CD4-positive, alpha-beta T cell treated with Interleukin-17A for 4 hours (primary cell): ENCODE results near the gene MMP2.

ENCODE experiments used
- DNase-seq: peaks from one replicate; pipeline ENCODE4 v3.0.0-alpha.2; 2020; ENCODE audit warnings: mixed read lengths

Gene MMP2

DNA sequence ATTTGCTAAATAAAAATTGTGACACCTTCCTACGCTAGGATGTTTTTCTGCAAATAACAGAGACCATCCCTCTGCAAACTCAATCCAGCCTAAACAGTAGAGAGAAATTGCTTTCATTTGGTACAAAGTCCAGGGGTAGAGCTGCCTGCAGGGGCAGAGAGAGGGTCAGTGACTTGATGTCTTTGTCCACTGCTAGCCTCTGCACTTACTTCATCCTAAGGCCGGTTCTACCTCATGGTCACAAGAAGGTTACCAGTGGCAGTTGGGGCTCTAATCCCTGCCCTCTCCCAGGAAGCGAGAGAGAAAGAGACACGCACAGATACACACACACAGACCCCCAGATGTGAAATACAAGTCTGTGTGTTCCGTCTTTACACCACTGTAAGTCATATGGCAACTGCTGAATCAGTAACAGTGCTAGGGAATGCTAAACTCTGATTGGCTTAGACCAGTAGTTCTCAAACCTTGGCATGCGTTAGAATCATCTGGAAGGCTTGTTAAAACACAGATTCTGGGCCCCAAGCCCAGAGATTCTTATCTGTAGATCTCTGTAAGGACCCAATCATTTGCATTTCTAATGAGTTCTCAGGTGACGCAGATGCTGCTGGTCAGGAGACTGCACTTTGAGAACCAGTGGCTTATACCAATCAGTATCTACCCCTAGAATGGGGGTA is 16.8 kb downstream of the MMP2 start:
- DNase-seq, result no peak

GRCh38 chr16:55496509-55497145 is 17.6 kb downstream of the MMP2 start:
- no peak for DNase-seq

DNA sequence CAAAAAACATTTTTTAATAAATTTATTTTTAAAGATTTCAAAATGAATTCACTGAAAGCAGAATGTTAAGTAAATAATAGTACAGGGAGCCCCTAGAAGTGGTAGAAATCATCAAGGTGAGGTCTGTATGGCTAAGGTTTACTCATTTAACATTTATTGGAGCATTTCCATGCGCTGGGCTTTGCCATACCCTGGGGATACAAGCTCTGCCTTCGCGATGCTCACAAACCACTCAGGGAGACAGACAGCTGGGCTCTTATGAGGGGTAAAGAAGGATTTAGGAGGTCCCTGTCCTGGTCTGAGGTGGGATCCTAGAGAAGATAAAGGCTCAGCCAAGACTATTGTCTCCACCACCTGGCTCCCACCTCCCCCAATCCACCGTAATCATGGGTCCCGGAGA is 18.6 kb downstream of the MMP2 start:
- no peak for DNase-seq

DNA sequence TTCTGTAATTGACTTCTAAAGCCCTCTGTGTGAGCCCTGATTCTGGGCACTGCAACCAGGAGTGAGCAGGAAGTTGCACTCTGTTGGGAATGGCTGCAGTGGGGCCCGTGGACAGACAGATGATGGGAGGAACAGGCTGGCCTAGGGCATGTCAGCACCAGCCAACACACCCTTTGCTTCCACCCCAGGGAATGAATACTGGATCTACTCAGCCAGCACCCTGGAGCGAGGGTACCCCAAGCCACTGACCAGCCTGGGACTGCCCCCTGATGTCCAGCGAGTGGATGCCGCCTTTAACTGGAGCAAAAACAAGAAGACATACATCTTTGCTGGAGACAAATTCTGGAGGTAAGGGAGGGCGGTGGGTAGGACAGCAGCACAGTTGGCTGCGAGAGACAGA is 19.1 kb downstream of the MMP2 start:
- no peak for DNase-seq

GRCh38 chr16:55499281-55499680 is 20.3 kb downstream of the MMP2 start:
- no peak for DNase-seq

- DNase-seq, result no peak
Measured at GRCh38 chr16:55499951-55500529, 21.0 kb downstream of the MMP2 start.

- DNase-seq, result no peak
Measured at GRCh38 chr16:55500530-55501011, 21.6 kb downstream of the MMP2 start.

DNA sequence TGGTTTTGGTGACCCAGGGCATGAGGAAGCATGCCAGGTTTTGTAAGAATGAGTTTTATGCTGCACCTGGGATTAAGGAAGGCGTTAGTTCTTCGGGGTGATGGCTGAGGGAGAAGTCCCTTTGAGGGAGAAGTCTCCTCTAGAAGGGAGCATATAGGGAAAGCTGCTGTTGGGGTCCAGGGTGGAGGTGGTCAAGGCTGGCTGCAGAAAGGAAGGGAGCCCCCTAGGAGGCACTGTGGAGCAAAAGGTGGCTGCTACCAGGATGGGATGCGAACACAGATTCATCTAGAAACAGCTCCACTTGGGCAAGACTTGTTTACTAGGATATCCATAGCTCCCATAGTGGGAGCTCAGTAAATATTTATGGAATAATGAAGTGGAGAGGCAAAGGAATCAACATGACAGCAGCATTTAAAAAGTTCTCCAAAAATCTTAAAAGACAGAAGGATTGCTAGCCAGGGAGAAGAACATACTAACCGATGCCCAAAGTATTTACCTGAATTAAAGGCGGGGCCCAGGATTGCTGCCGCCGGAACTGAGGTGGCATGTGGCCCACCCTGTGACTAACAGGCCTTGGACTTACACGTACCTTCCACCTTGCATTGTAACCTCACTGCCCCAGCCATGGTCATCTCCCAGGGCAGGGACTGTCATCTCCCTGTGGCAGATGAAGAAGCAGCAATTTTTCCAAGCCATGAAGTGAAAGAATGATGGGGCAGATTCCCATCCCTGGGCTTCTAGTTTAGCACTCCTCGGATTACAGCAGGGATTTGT is 22.7 kb downstream of the MMP2 start:
- no peak for DNase-seq

- no peak for DNase-seq
Measured at GRCh38 chr16:55502801-55503366, 23.9 kb downstream of the MMP2 start.

- DNase-seq, result no peak
Measured at GRCh38 chr16:55503726-55504550, 24.9 kb downstream of the MMP2 start.

- DNase-seq, result no peak
Measured at GRCh38 chr16:55505333-55506015, 26.5 kb downstream of the MMP2 start.

DNA sequence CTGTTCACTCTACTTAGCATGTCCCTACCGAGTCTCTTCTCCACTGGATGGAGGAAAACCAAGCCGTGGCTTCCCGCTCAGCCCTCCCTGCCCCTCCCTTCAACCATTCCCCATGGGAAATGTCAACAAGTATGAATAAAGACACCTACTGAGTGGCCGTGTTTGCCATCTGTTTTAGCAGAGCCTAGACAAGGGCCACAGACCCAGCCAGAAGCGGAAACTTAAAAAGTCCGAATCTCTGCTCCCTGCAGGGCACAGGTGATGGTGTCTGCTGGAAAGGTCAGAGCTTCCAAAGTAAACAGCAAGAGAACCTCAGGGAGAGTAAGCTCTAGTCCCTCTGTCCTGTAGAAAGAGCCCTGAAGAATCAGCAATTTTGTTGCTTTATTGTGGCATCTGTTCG is 27.1 kb downstream of the MMP2 start:
- DNase-seq, result no peak

DNA sequence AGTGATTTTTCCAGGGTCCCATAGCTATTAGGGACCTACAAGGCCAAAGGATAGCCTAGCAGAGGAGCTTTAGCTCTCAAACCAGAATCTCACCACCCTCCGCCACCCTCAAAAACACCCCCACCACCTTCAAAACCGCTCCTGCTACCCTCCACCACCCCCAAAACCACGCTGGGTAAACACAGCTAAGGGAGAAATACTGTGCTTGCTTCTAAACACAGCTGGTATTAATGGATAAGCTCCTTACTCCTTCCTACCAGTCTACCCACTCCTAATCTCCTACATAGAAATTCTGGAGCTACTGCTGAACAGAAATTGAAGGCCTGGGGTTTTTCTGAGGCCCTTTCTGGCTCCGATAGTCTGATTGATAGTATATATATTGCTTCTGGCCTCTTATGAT is 27.7 kb downstream of the MMP2 start:
- no peak for DNase-seq

- no peak for DNase-seq
Measured at GRCh38 chr16:55508271-55508921, 29.4 kb downstream of the MMP2 start.

DNA sequence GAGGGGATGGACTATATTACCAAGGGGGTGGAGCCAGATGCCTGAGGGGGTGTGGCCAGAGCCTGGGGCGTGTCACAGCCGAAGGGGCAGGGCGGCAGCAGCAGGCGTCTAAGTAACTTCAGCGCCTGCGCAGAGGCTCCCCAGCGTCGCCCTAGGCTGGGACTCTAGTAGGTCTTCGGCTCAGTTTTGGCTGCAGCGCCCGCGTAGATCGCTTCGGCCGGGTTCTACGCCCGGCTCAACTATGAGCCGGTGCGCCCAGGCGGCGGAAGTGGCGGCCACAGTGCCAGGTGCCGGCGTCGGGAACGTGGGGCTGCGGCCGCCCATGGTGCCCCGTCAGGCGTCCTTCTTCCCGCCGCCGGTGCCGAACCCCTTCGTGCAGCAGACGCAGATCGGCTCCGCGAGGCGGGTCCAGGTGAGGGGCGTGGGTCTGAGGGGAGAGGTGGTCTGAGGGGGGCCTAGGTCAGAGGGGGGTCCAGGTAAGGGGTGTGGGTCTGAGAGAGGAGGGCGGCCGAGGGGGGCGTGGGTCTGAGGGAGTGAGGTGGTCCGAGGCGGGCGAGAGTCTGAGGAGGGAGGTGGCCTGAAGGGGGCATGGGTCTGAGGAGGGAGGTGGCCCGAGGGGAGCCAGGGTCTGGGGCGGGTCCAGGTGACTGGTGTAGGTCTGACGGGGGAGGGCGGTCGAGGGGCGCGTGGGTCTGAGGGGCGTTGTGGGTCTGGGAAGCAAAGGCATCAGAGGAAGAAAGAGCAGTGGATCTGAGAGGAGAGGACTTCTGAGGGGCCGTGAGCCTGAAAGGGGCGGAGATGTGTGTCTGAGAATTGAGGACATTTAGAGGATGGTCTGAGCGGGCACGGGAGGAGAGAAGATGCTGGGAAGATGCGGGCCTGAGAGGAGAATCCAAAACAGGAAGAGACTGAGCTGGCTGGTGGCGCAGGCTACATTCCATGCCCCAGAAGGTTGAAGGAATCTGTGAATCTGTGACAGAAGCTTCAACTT is 30.2 kb downstream of the MMP2 start, which contains the start of gene LPCAT2:
Gene LPCAT2, plus strand, starts transcription at position 132 of the 991 bp plus-strand sequence. Its CDS starts 110 bp downstream, at position 242.
- DNase-seq, result peak; percentile 17

DNA sequence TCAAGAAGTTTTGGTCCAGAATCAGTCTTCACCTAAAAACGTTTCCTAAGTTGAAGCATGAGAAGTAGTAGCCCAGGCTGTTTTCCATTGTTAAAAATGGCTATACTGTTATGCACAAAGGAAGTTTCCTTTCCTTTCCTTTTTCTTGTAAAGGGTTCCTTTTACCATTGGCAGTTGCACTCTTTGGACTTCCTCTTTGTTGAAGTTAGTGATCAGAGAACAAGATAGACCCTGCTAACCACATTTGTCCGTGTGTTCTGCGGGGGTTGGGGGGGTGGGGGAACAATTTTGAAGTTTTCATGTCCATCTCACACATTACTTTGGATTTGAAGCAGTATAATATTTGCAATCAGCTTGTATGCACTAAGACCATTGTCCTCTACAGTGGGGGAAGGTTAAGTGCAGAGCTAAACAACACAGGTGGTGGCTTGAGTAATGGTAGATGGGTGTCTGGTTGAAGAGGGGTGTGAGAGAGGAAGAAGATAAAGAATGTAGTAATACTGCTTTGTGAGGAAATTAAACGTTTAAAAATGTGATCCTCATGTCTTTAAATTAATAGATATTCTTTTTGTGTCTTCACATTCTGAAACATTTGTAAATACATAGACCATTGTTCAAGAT is 31.3 kb downstream of the MMP2 start:
- DNase-seq, result no peak

- no peak for DNase-seq
Measured at GRCh38 chr16:55512941-55513340, 33.9 kb downstream of the MMP2 start.

- DNase-seq, result no peak
Measured at GRCh38 chr16:55513616-55514015, 34.6 kb downstream of the MMP2 start.

- no peak for DNase-seq
Measured at GRCh38 chr16:55515111-55515510, 36.1 kb downstream of the MMP2 start.
